ENCODE measurements around the gene PTPRA. TPM values are rescaled to one million over a fixed set of nuclear protein-coding genes. Genes with fewer than 3 reads are reported as not detected.

PTPRA gene
- total and polyA plus RNA-seq, 2 of the 8 experiments (the other 6 are each of a cell fraction or from before 2014, with no cell fraction given) = 47.7 to 51.3 TPM

DNA sequence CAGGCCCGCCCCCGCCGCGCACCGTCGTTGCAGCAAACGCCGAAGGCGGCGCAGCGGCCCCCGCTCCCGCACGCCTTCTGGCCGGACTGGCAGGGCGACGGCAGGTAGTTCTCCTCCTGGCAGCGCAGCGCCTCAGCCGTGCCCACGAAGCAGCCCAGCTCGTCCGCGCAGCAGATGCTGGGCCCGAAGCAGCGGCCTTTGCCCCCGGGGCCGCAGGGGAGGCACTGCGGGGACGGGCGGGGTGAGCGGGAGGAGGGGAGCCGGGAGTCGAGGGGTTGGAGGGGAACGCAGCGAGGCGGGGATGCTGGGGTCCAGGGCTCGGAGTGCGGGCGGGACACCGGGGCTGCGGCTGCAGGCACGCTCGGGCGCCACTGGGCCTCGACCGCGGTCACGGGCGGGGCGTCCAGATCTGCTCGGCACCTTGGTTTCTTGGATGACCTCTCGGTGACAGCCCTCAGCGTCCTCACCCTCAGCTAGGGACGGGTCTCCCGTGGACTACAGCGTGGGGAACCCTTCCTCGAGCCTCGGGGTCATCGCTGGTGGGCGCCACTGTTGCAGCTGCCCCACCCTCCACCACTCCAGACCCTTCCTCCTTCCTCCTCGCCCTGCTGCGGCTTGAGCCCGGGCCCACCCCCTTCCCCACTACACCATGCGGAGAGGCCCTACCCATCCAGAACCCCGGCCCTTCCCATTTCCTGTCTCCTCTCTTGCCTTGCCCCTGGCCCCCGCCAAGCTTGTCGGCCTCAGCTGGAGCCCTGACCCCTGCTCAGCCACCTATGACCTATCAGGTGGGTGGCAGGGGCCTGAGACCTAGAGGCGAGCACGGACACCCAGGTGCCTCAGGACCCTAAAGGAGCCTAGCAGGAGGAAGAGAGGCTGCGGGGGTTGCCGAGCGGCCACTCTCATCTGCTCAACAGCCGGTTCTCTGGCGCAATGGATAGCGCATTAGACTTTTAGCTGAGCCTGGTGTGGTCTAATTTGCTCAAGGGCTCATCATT, 210.0 kb downstream of the PTPRA start:
- H2AK5ac ChIP-seq (ENCODE audit: low read depth, low read length) = no peak overlapping the region
- peak overlapping the region; percentile 48; the same call in 1 of the 2 replicates for H2BK20ac ChIP-seq (ENCODE audit: low read length)
- H3K27ac ChIP-seq (ENCODE audit: low read depth, low read length) = no peak overlapping the region
- H3K4me3 ChIP-seq (ENCODE audit: extremely low read depth in 1 of 4, insufficient read depth in 2 of 4, low read depth in 3 of 4, low read length in 4 of 4) = peak overlapping the region; percentile 15 to 53 (median 32); a peak in 7 of 8 replicates
- ChIA-PET POLR2A (ENCODE audit: partially characterized antibody) (interaction anchor here (0.8 to 2.7 kb wide), 2 partner anchors 9 to 11 kb away, joined by 3 to 14 read pairs; partner anchors contain the start of gene OXT), CTCF (ENCODE audit: partially characterized antibody) (interaction anchor here (0.6 to 1.1 kb wide), 4 partner anchors 14 to 126 kb away, joined by 3 to 4 read pairs (median 4); no protein-coding TSS in a partner anchor)
- no peak overlapping the region for H3K56ac ChIP-seq (replicated peaks; ENCODE audit: insufficient read length, low read depth, low read length)
- peak overlapping the region; percentile 77; the same call in 1 of the 2 replicates for H2BK12ac ChIP-seq (ENCODE audit: low read depth, low read length)
- no peaks in the 10 kb centered on the region for H3K9me3 ChIP-seq (ENCODE audit: insufficient read depth in 2 of 2, low read depth in 1 of 2, low read length in 1 of 2)
- peaks cover 11% of the 10 kb centered on the region; the same call in 1 of the 2 replicates for H3K23me2 ChIP-seq (ENCODE audit: low read depth, low read length)
- 39% methylated on average over 20 of the region's 76 CpGs; no CpG with 5 or more reads in 1 of the 2 experiments for WGBS, 2 experiments (ENCODE audit: extremely low coverage in 1 of 2, insufficient coverage in 1 of 2, insufficient read length in 1 of 2, insufficient replicate concordance in 2 of 2, low coverage in 1 of 2, low lambda C conversion rate in 2 of 2, missing lambda C conversion rate in 1 of 2)
- no peak for FAIRE-seq
- H3K4ac ChIP-seq (replicated peaks; ENCODE audit: insufficient read length, low read depth, low read length) = no peak overlapping the region
- H3K79me2 ChIP-seq (ENCODE audit: control insufficient read depth in 1 of 2, insufficient read depth in 2 of 2, low read length in 2 of 2) = no peaks in the 10 kb centered on the region
- no peak overlapping the region for H3K23ac ChIP-seq (ENCODE audit: insufficient read length)
- H2BK120ac ChIP-seq (replicated peaks; ENCODE audit: low read depth, low read length) = no peak overlapping the region
- peaks cover 27 to 43% (median 37%) of the 10 kb centered on the region in 4 experiments for H3K27me3 ChIP-seq (replicated peaks in 1 of 4; ENCODE audit: control insufficient read depth in 3 of 4, extremely low read depth in 1 of 4, insufficient read depth in 3 of 4, low read length in 3 of 4)
- H2BK15ac ChIP-seq (ENCODE audit: low read length) = peak overlapping the region; percentile 98; the same call in 1 of the 2 replicates
- H3K79me1 ChIP-seq (ENCODE audit: low read depth, low read length) = no peaks in the 10 kb centered on the region
- H4K91ac ChIP-seq (replicated peaks; ENCODE audit: insufficient read length, low read length) = no peak overlapping the region
- H3K14ac ChIP-seq (ENCODE audit: insufficient read length) = no peak overlapping the region
- H4K8ac ChIP-seq (ENCODE audit: extremely low read depth, insufficient read depth, low read length) = peak overlapping the region; percentile 59
- H2AFZ ChIP-seq (ENCODE audit: low read length) = no peak overlapping the region; the same call in 1 of the 2 replicates
- H2BK5ac ChIP-seq (ENCODE audit: low read depth, low read length) = peak overlapping the region; percentile 60; the same call in 1 of the 2 replicates
- H4K20me1 ChIP-seq (replicated peaks in 1 of 2; ENCODE audit: control insufficient read depth in 1 of 2, insufficient read depth in 2 of 2, low read length in 2 of 2) = no peaks in the 10 kb centered on the region
- peak overlapping the region; percentile 19; the same call in 1 of the 2 replicates for H3K18ac ChIP-seq (ENCODE audit: extremely low read depth, low read length)
- H3K9ac ChIP-seq (replicated peaks in 1 of 4; ENCODE audit: extremely low read depth in 1 of 4, low read depth in 3 of 4, low read length in 3 of 4) = no peak overlapping the region
- no peaks in the 10 kb centered on the region for H3K36me3 ChIP-seq (ENCODE audit: control insufficient read depth in 2 of 4, insufficient read depth in 4 of 4, low read length in 3 of 4)
- H3K4me1 ChIP-seq (replicated peaks in 1 of 4; ENCODE audit: control insufficient read depth in 3 of 4, insufficient read depth in 4 of 4, low read length in 3 of 4) = peaks cover 0 to 8% (median 6%) of the 10 kb centered on the region in 4 experiments; a peak in 5 of 7 replicates
- DNase-seq (ENCODE audit: low read depth in 1 of 2, low spot score in 2 of 2) = peak in 1 of 2 experiments; percentile 74
- H4K5ac ChIP-seq (ENCODE audit: insufficient read length, low read depth, low read length) = no peak overlapping the region
- peak overlapping the region; percentile 62 to 84 for H3K4me2 ChIP-seq (ENCODE audit: insufficient read depth in 1 of 2, low read depth in 2 of 2, low read length in 2 of 2)
- TF ChIP-seq SIX5 (IDR thresholded peaks at IDR 0.05; ENCODE audit: low read depth, low read length) = no peak
- no peak for TF ChIP-seq JUND (IDR thresholded peaks at IDR 0.05; ENCODE audit: low read length)
- TF ChIP-seq PHF8 (conservative IDR thresholded peaks at IDR 0.05; ENCODE audit: low read depth, low read length) = no peak
- no peak for TF ChIP-seq CBX5 (IDR thresholded peaks at IDR 0.05; ENCODE audit: low read depth, low read length)
- TF ChIP-seq SP4 (IDR thresholded peaks at IDR 0.05; ENCODE audit: low read length) = no peak
- TF ChIP-seq SIRT6 (IDR thresholded peaks at IDR 0.05; ENCODE audit: low read length) = no peak
- TF ChIP-seq JUN (IDR thresholded peaks at IDR 0.05; ENCODE audit: low read depth, low read length) = no peak
- no peak for TF ChIP-seq HDAC6 (IDR thresholded peaks at IDR 0.05; ENCODE audit: low read depth, low read length)
- no peak for TF ChIP-seq RXRA (IDR thresholded peaks at IDR 0.05; ENCODE audit: insufficient read depth, low read depth, low read length)
- peak; percentile 70 for TF ChIP-seq EZH2 (IDR thresholded peaks at IDR 0.05; ENCODE audit: low read depth, low read length, severe bottlenecking)
- TF ChIP-seq GABPA (IDR thresholded peaks at IDR 0.05; ENCODE audit: borderline replicate concordance, insufficient read depth, low read length) = no peak
